ENCODE results near the gene KIAA0232.

DNA sequence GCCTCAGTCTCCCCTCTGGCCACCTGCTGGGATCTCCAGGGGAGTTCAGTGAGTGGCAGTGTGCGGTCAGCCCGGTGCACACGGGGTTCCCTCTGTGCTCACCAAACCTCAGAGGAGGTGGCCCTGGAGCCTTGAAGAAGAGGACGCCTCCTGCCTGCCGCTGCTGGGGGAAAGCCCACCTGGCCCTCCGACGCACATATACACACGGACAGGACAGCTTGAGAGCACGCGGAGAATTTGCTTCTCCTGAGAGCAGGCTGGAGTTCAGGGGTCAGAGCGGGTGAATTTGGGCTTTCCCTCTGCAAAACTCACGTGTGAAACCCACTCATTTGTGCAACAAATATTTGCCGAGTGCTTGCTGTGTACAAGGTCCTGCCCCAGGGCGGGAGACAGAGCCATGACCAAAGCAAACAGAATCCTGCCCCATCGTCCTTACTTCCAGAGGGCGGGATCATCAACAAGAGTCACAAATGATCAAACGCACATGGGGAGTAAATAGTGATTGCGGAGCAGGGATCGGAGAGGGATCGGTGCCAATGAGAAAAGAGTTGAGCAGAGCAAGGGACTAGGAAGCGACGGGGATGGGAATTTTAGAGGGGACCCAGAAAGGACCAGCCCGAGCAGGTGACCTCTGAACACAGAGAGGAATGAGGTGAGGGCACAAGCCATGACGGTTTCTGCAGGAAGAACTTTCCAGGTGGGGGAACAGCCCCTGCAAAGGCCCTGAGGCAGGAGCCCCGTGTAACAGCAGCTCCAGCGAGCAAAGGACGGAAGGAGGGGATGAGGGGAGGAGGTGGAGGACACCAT, 49.0 kb upstream of the KIAA0232 start:
- no peak for TF ChIP-seq CTCF (IDR thresholded peaks at IDR 0.05)
- TF ChIP-seq POLR2A (IDR thresholded peaks at IDR 0.05), result no peak
